ENCODE measurements around the gene KIAA1755.
A peak's percentile ranks its signal among the peaks of the same experiment; 100 is the strongest.

Gene KIAA1755

GRCh38 chr20:38202153-38202981 lies 58.2 kb downstream of the KIAA1755 start:
- no peak for DNase-seq

- peak; percentile 82 for DNase-seq
These were observed 59.2 kb downstream of the KIAA1755 start for GRCh38 chr20:38201356-38201755.

DNA sequence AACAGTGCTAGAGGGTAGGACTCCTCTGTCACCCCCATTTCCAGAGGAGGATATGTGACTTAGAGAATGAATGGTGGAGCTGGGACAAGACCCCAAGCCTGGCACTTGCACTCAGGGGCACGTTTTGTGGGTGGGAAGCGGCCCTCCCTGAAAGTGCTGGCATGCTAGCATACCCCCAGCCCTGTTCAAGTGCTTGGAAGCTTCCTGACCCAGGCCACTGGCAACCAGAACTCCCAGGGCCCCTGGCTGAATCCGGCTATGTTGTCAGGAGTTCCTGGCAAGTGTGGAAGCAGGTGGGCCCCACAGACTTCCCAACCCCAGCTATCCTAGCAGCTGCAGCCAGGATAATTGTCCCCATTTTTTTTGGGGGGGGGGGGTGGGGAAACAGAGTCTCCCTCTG lies 59.9 kb downstream of the KIAA1755 start:
- no peak for DNase-seq

- DNase-seq, result no peak
These were observed 60.8 kb downstream of the KIAA1755 start for GRCh38 chr20:38199501-38200390.

GRCh38 chr20:38198238-38198861 lies 62.2 kb downstream of the KIAA1755 start:
- DNase-seq, result peak; percentile 42

DNA sequence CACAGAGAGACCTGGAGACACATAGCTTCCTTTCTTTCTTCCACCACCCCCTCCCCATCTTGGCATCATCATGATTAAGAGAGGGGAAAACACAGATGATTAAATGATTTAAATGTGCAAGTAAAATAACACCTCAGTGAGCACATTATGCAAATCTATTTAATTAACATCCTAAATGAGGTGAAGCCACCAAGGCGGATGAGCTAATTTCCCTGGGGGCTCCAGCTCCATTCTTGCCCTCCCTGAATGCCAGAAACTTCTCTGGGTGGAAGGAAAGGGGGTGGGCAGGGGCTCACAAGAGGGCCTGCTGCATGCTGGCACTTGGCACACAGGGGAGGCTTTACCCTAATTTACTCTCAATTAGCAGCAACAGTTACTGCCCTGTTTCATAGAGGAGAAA lies 62.9 kb downstream of the KIAA1755 start:
- no peak for DNase-seq

DNA sequence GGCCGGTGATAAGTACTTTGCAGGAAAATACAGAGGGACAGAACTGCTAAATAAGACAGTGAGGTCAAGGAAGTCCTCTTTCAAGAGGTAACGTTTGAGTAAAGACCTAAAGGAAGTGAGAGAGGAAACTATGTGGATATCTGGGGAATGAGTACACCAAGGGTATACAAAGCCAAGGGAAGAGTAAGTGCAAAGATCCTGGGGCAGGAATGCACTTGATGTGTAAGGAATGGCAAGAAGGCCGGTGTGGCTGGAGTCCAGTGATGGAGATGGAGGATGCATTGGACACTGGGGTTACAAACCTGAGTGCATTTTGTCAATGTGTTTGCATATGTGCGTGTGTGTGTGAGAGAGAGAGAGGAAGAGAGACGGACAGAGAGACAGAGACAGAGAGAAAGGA lies 63.3 kb downstream of the KIAA1755 start:
- peak; percentile 24 for DNase-seq

GRCh38 chr20:38196592-38196991 lies 63.9 kb downstream of the KIAA1755 start:
- DNase-seq, result peak; percentile 97

DNA sequence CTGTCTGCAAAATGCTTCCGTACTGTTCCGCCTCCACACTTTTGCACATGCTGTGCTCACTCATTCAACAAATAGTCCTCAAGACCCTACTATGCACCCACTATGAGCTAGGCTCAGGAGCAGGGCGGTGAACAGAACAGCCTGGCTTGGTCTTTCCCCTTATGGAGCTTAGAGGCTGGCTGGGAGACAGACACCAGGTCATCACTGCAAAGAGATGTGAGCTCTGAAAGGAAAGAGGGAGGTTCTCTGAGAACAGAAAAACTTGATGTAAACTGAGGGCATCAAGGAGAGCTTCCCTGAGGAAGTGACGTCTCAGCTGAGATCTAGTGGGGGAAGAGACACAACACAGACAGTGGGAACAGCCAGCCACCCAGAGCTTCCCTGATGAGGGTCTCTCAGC lies 64.5 kb downstream of the KIAA1755 start:
- peak; percentile 32 for DNase-seq

GRCh38 chr20:38195521-38195920 lies 65.0 kb downstream of the KIAA1755 start:
- peak; percentile 88 for DNase-seq

- peak; percentile 39 for DNase-seq
These were observed 65.5 kb downstream of the KIAA1755 start for GRCh38 chr20:38194971-38195504.

- DNase-seq, result no peak
These were observed 66.9 kb downstream of the KIAA1755 start for GRCh38 chr20:38193586-38194105.

- no peak for DNase-seq
These were observed 68.1 kb downstream of the KIAA1755 start for GRCh38 chr20:38192323-38192885.

GRCh38 chr20:38191654-38192053 lies 68.9 kb downstream of the KIAA1755 start:
- DNase-seq, result no peak

GRCh38 chr20:38190936-38191371 lies 69.6 kb downstream of the KIAA1755 start:
- no peak for DNase-seq

DNA sequence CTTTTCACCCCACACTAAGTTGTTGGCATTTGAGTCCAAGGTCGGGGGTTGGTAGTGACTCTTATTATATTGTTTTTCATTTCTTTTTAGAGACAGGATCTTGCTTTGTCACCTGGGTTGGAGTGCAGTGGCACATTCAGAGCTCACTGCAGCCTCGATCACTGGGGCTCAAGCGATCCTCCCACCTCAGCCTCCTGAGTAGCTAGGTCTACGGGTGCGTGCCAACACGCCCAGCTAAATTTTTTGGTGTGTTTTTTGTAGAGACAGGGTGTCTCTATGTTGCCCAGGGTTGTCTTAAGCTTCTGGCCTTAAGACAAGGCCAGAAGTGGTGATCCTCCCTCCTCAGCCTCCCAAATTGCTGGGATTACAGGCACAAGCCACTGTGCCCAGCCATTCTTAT lies 70.4 kb downstream of the KIAA1755 start:
- DNase-seq, result no peak

DNA sequence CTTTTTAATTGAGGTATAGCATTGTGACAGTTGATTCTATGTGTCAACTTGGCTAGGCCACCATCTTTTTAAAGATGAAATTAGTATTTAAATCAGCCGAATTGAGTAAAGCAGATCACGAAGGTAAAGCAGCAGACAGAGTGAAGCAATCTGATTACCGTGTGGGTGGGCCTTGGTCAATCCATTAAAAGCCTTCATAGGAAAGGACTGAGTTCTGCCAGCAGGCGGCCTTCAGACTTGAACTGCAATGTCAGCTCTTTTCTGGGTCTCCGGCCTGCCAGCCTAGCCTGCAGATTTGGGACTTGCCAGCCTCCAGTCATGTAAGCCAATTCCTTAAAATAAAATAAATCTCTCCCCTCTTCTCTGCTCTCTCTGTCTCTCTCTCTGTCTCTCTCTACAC lies 73.0 kb downstream of the KIAA1755 start:
- DNase-seq, result no peak

- DNase-seq, result peak; percentile 85
These were observed 73.7 kb downstream of the KIAA1755 start for GRCh38 chr20:38186788-38187221.

- peak; percentile 97 for DNase-seq
These were observed 76.4 kb downstream of the KIAA1755 start for GRCh38 chr20:38184101-38184500.

GRCh38 chr20:38181971-38182370 lies 78.6 kb downstream of the KIAA1755 start:
- no peak for DNase-seq

DNA sequence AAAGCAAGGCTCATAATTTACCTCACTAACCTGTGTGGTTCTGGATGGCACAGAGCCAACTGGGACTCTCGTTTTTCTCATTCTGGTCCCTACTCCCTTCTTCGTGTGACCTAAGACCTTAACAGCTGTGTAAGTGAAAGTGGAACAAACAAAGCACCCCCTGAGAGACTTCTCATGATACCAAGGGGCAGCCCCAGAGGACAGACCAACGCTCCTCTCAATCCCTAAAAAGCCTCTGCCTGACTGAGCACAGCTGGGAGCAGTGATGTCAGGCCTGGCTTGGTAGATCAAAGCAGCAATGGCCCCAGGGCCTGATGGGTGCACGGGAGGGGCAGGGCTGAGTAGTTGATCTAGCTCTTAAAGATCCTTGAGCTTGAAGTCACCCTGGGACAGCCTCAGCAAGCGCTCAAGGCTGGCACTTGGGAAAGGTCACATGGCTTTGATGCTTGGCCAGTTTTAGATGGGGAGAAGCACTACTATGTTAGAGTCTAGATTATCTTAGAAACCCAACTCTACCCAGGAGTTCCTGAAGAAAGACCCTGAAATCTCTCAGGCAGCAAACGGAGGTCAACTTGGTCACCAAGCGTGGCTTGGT lies 79.2 kb downstream of the KIAA1755 start:
- peak; percentile 40 for DNase-seq

- peak; percentile 33 for DNase-seq
These were observed 79.8 kb downstream of the KIAA1755 start for GRCh38 chr20:38180781-38181180.
